ENCODE measurements around the gene FAM151A. TPM values are rescaled to one million over a fixed set of nuclear protein-coding genes. Genes with fewer than 3 reads are reported as not detected.

The FAM151A gene
- total RNA-seq, result not detected

DNA sequence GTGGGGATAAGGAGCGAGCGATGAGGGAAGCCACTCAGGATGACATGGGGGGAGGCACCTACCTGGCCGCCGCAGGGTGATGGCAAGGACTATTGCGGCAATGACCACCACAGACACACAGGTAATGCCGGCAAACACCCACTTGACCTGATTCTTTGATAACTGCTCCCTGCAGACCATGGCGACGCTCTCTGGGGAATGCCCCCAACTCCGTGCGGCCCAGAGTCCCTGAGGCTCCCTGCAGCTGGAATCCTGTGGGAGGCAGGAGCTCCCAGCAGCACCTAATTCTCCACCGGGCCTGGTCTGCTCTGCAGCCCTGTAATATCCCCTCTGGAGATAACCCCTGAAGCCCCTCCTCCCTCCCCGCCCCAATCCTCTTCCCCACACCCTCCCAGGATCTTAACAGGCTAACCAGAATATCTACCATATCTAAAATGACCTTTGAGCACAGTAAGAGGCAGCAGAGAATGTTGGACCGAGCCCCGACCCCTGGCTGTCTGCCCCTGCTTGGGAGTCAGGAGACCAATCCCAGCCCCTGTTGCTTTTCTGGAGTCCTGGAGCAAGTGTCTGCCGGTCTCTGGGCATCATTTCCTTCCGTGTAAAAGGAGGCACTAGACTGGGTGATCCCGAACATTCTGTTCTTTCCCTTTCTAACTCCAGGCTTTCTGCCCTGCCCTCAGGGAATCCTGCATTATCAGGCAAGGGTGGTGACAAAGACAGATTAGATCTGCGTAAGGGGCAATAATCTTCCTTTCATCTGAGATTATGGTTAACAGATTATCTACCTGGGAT lies at the start of gene FAM151A:
Gene FAM151A, minus strand, starts transcription at position 310 of the 792 bp plus-strand sequence. Its CDS starts 130 bp downstream, at position 180.
- DNase-seq (no peak), ATAC-seq (no peak)
- Mint-ChIP-seq H3K27me3 (peaks cover 6% of the 10 kb centered on the region), H3K36me3 (no peaks in the 10 kb centered on the region), H3K9me3 (ENCODE audit: low read depth) (no peaks in the 10 kb centered on the region), H3K27ac (no peak within 1 kb of the TSS), H3K4me1 (no peaks in the 10 kb centered on the region), H3K4me3 (no peak within 1 kb of the TSS)
- CTCF ChIA-PET, result no interaction called here

DNA sequence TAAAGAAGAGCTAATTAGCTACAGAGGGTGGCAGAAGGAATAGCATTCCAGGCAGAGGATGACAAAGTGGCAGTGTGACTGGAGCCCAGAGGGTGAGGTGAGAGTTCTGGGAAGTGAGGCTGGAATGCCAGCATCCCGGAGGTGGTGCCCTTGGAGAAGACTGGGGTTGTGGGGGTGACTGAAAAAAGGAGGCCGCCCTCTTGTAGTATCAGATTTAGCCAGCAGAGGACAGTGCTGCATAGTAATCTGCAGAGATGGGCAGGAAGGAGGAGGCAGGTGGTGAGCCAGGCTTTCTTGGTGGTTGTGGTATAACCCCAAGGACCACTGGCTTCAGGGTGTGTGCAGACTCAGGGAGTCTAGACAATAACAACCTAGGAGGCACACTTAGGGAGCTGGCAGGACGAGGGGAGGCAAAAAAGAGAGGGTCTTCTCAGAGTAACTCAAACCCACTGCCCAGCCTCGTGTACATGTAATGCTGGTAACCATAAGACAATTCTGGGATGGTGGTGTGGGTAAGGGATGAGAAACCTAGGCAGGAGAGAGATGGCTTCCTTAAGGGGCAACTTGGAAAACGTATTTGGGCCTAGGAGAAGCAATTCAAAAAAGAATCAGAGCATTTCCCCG lies 48.8 kb upstream of the FAM151A start:
- CTCF ChIA-PET, result interaction anchor here (0.8 to 4.1 kb wide), 19 partner anchors 9 to 350 kb away, joined by 3 to 37 read pairs (median 4); partner anchors contain the start of gene TTC22
- H3K9me3 Mint-ChIP-seq (ENCODE audit: low read depth), result no peaks in the 10 kb centered on the region

DNA sequence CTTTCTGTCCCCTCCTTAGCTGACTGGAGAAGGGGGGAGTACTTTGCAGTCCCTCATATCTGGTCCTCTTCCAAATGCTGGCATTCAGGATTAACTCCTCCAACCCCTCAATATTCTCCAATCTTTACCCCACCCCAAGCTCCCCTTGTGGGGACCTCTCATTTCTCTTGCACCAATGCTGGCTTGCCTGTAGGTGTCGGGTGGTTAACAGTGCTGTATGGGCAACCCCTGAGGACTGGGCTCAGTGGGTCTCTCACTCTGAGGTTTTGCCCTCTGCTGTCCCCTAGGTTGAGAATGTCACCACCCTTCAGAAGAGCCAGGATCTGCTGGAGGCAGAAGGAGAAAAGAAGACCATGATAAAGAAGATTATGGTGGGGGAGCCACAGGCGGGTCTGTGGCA lies 45.2 kb upstream of the FAM151A start:
- peaks cover 14% of the 10 kb centered on the region for H3K4me1 Mint-ChIP-seq
- CTCF ChIA-PET, result interaction anchor here (0.6 to 1.6 kb wide), 4 partner anchors 10 to 238 kb away, joined by 3 to 7 read pairs (median 5); partner anchors contain the start of gene TTC22

More for the DNA sequence above, 48.8 kb upstream of the FAM151A start:
- DNase-seq (peak; percentile 90), ATAC-seq (peak; percentile 94)
- Mint-ChIP-seq H3K27ac (peak overlapping the region; percentile 73), H3K4me1 (peaks cover 14% of the 10 kb centered on the region), H3K36me3 (no peaks in the 10 kb centered on the region), H3K27me3 (peaks cover 29% of the 10 kb centered on the region), H3K4me3 (peak overlapping the region; percentile 5)

DNA sequence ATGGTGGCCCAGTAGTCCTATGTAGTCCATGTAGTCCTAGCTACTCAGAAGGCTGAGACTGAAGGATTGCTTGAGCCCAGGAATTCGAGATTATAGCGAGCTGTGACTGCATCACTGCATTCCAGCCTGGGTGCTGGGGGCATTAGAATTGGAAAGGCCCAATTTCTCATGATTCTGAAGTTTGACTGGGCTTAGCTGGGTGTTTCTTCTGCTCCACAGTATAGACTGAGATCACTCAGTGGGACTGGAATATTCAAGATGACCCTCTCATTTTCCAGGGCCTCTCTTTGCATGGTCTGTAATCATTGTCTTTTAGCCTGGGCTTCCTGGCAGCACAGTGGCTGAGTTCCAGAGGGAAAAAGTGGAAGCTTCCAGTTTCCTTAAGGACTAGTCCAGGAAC lies 44.5 kb upstream of the FAM151A start:
- Mint-ChIP-seq H3K27me3 (peaks cover 19% of the 10 kb centered on the region), H3K4me1 (peaks cover 11% of the 10 kb centered on the region), H3K9me3 (ENCODE audit: low read depth) (no peaks in the 10 kb centered on the region), H3K36me3 (no peaks in the 10 kb centered on the region), H3K4me3 (no peak overlapping the region), H3K27ac (no peak overlapping the region)
- ATAC-seq (no peak), DNase-seq (no peak)
- CTCF ChIA-PET, result interaction anchor here (0.9 to 1.6 kb wide), 3 partner anchors 10 to 277 kb away, joined by 3 to 7 read pairs (median 6); no protein-coding TSS in a partner anchor

More for the DNA sequence above, 45.2 kb upstream of the FAM151A start:
- Mint-ChIP-seq H3K27ac (no peak overlapping the region), H3K4me3 (no peak overlapping the region), H3K36me3 (no peaks in the 10 kb centered on the region), H3K9me3 (ENCODE audit: low read depth) (no peaks in the 10 kb centered on the region), H3K27me3 (peaks cover 23% of the 10 kb centered on the region)
- DNase-seq (no peak), ATAC-seq (no peak)

DNA sequence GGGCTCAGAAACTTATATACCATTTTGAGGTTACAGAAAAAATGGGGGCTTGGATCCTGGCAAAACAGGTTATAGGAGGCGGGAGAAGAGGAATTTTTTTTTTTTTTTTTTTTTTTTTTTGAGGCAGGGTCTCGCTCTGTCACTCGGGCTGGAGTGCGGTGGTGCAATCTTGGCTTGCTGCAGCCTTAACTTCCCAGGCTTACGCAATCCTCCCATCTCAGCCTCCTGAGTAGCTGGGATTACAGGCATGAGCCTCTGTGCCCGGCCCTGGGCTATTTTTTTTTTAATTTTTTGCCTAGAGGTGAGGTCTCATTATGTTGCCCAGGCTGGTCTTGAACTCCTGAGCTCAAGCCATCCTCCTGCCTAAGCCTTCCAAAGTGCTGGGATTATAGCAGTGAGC lies 43.0 kb upstream of the FAM151A start:
- H3K4me3 Mint-ChIP-seq, result no peak overlapping the region
- no peaks in the 10 kb centered on the region for H3K9me3 Mint-ChIP-seq (ENCODE audit: low read depth)
- H3K27ac Mint-ChIP-seq, result no peak overlapping the region
- no peak for ATAC-seq
- no peaks in the 10 kb centered on the region for H3K4me1 Mint-ChIP-seq
- H3K36me3 Mint-ChIP-seq, result no peaks in the 10 kb centered on the region
- peaks cover 17% of the 10 kb centered on the region for H3K27me3 Mint-ChIP-seq
- CTCF ChIA-PET, result interaction anchor here (1.2 kb wide), 1 partner anchor 141 kb away, joined by 3 read pairs; no protein-coding TSS in a partner anchor
- DNase-seq, result no peak

DNA sequence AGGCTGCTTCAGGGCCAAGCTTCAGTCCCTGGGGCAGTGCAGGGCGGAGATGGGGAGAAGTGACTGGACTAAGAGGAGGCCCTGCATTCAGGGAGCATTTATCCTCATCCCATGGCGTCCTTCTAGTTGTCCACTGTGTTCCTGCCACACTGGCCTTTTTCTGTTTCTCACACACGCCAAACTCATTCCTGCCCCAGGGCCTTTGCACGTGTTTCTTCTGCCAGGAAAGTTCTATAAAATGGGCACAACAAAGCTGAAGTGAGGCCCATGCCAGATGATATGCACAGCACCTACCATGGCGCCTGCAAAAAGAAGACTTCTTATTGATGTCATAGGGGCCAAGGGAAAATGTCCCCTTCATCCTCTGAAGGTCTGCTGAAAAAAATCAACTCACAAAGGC lies 42.5 kb upstream of the FAM151A start:
- DNase-seq, result no peak
- Mint-ChIP-seq H3K4me1 (no peaks in the 10 kb centered on the region), H3K9me3 (ENCODE audit: low read depth) (no peaks in the 10 kb centered on the region), H3K36me3 (no peaks in the 10 kb centered on the region), H3K27me3 (peaks cover 17% of the 10 kb centered on the region), H3K4me3 (no peak overlapping the region), H3K27ac (no peak overlapping the region)
- CTCF ChIA-PET, result interaction anchor here (1.4 kb wide), 1 partner anchor 279 kb away, joined by 5 read pairs; no protein-coding TSS in a partner anchor
- ATAC-seq, result no peak

DNA sequence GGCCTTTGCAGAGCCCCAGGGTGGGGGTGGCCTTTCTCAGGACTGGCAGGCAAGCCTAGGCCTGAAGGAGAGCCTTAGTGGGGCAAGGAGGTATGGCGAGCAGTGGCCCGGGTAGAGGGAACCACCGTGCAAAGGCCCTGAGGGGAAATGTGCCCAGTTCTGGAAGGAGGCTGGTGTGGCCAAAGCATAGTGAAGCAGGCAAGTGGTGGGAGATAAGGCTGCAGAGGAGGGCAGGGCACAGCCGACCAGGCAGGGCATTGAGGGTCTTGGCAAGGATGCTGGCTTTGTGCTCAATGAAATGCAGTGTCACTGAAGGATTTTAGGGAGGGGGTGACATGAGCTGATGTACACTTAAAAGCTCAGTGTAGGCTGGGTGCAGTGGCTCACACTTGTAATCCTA lies 41.0 kb upstream of the FAM151A start:
- ATAC-seq (no peak), DNase-seq (no peak)
- no peak overlapping the region for H3K4me3 Mint-ChIP-seq
- no peaks in the 10 kb centered on the region for H3K4me1 Mint-ChIP-seq
- CTCF ChIA-PET, result interaction anchor here (1.4 kb wide), 1 partner anchor 281 kb away, joined by 5 read pairs; no protein-coding TSS in a partner anchor
- H3K9me3 Mint-ChIP-seq (ENCODE audit: low read depth), result no peaks in the 10 kb centered on the region
- H3K27ac Mint-ChIP-seq, result no peak overlapping the region
- no peaks in the 10 kb centered on the region for H3K36me3 Mint-ChIP-seq
- peaks cover 17% of the 10 kb centered on the region for H3K27me3 Mint-ChIP-seq

DNA sequence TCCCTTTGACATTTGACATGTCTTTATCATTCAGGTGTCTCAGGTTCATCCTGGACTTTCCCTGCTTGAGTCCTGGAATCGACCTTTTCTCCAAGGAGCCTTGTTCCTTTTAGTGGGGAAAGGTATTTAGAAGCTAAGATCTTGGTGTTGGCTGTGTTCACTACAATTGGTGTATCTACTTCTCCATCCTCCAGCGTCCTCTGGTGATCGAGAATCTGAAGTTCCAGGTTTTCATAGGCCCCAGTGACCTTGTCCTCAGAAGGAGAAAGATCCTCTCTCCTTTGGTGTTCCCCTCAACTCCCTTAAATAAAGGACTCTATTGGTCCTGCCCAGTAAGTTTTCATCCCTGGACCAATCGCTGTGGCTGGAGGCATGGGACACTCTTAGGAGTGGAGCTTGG lies 40.4 kb upstream of the FAM151A start:
- Mint-ChIP-seq H3K27me3 (peaks cover 17% of the 10 kb centered on the region), H3K27ac (no peak overlapping the region), H3K4me3 (no peak overlapping the region), H3K9me3 (ENCODE audit: low read depth) (no peaks in the 10 kb centered on the region), H3K4me1 (no peaks in the 10 kb centered on the region), H3K36me3 (no peaks in the 10 kb centered on the region)
- CTCF ChIA-PET, result no interaction called here
- ATAC-seq (no peak), DNase-seq (no peak)

DNA sequence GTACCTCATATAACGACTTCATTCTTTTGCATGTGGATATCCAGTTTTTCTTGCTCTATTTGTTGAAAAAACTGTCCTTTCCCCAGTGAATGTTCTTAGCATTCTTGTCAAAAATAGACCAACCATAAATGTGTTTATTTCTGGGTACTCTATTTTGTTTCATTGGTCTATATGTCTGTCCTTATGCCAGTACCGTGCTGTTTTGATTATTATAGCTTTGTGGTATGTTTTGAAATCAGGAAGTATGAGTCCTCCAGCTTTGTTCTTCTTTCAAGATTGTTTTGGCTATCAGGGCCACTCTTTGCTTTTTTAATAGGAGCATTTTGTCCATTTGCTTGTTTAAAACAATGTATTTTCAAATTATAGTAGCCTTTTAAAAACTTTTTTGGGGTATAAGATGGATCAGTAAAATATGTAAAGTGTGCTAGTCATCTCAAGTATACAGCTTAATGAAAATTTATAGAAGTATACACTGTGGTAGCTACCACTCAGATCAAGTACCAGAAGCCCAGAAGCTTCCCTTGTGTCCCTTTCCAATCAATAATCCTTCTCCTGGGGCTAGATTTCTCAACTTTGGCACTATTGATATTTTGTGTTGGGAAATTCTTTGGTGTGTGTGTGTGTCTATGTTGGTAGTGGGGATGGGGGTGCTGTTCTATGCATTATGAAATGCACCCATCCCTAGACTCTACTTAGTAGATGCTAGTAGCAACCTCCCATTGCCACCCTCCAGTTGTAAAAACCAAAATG lies 35.0 kb upstream of the FAM151A start:
- no peak for DNase-seq
- H3K9me3 Mint-ChIP-seq (ENCODE audit: low read depth), result no peaks in the 10 kb centered on the region
- H3K27me3 Mint-ChIP-seq, result peaks cover 7% of the 10 kb centered on the region
- no peaks in the 10 kb centered on the region for H3K36me3 Mint-ChIP-seq
- no peak for ATAC-seq
- no peaks in the 10 kb centered on the region for H3K4me1 Mint-ChIP-seq
- CTCF ChIA-PET, result interaction anchor here (1.6 to 1.8 kb wide), 2 partner anchors 9 to 363 kb away, joined by 4 to 6 read pairs; no protein-coding TSS in a partner anchor
- no peak overlapping the region for H3K4me3 Mint-ChIP-seq
- H3K27ac Mint-ChIP-seq, result no peak overlapping the region

DNA sequence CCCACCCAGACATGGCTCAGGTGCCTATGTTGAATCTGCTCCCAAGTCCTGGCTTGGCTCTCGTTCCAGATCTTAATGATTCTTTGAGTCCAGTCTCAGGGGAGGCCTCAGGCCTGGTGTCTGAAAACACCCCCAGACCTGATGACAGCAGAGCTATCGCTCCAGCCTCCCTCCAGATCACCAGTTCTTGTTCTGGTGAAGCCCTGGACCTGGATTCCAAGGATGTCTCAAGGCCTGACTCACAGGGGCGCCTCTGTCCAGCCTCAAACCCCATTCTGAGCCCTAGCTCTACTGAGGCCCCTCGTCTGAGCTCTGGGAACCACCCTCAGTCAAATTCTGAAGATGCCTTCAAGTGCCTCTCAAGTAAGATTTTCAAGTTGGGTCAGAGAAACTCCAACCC lies 29.7 kb upstream of the FAM151A start:
- Mint-ChIP-seq H3K9me3 (ENCODE audit: low read depth) (no peaks in the 10 kb centered on the region), H3K36me3 (no peaks in the 10 kb centered on the region), H3K27ac (no peak overlapping the region), H3K4me1 (no peaks in the 10 kb centered on the region), H3K27me3 (peaks cover 23% of the 10 kb centered on the region), H3K4me3 (no peak overlapping the region)
- DNase-seq (no peak), ATAC-seq (no peak)
- CTCF ChIA-PET, result interaction anchor here (1.2 kb wide), 1 partner anchor 292 kb away, joined by 4 read pairs; no protein-coding TSS in a partner anchor

DNA sequence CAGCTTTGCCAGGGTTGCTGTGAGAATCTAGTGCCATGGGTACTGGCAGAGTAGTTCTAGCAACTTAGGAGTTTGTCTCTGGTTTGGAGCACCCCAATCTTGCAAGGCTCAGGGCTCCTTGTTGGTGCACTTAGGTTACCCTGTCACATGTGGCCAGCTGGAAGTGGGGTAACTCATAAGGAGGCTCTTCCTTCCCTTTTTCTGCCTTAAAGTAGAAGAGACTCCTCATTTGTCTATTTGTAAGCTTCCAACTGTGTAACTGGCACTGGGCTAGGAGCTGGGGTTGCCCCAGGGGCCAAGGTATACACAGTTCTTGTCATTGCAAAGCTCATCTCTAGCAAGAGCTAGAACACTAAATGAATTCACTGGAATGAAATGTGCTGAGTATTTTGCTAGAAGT lies 28.8 kb upstream of the FAM151A start:
- CTCF ChIA-PET, result no interaction called here
- Mint-ChIP-seq H3K4me1 (no peaks in the 10 kb centered on the region), H3K4me3 (no peak overlapping the region), H3K9me3 (ENCODE audit: low read depth) (no peaks in the 10 kb centered on the region), H3K27ac (no peak overlapping the region), H3K36me3 (no peaks in the 10 kb centered on the region), H3K27me3 (peaks cover 21% of the 10 kb centered on the region)
- DNase-seq (no peak), ATAC-seq (no peak)

DNA sequence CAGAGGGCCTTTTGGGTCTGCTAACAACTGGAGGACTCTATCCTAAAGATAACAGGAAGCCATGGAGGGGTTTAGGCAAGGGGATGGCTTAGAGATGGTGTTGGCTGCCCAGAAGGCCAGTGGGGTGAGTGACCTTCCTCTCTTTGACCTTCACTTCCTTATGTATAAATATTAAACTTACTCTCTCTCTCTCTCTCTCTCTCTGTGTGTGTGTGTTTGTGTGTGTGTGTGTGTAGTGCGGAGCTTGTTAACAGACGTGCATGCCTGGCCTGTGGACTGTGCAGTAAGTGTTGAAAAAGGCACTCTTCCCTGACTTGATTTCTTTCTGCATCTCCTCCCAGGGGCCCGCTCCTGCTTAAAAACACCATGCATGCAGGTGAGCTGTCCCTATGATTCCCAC lies 28.3 kb upstream of the FAM151A start:
- H3K27me3 Mint-ChIP-seq, result peaks cover 23% of the 10 kb centered on the region
- ATAC-seq, result no peak
- H3K4me1 Mint-ChIP-seq, result no peaks in the 10 kb centered on the region
- no peaks in the 10 kb centered on the region for H3K9me3 Mint-ChIP-seq (ENCODE audit: low read depth)
- no peak overlapping the region for H3K27ac Mint-ChIP-seq
- H3K4me3 Mint-ChIP-seq, result no peak overlapping the region
- H3K36me3 Mint-ChIP-seq, result no peaks in the 10 kb centered on the region
- CTCF ChIA-PET, result no interaction called here
- DNase-seq, result no peak

DNA sequence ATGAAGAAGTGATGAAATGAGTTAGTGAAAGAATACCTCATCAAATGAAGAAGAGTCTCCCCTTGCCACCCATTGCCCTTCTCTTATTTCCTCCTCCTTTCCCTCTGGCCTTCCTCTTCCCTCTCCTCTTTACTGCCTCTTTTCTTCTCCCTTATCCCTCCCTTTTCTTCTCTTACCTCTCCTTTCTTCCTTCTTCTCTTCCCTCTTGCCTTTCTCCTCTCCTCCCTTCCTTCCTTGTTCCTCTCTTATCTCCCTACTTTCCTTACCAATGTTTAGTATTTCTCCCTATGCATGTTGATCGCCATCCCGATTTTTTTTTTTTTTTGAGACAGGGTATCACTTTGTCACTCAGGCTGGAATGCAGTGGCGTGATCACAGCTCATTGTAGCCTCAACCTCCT lies 27.1 kb upstream of the FAM151A start:
- H3K36me3 Mint-ChIP-seq, result no peaks in the 10 kb centered on the region
- CTCF ChIA-PET, result no interaction called here
- no peak overlapping the region for H3K4me3 Mint-ChIP-seq
- no peaks in the 10 kb centered on the region for H3K4me1 Mint-ChIP-seq
- H3K27ac Mint-ChIP-seq, result no peak overlapping the region
- no peak for ATAC-seq
- H3K9me3 Mint-ChIP-seq (ENCODE audit: low read depth), result no peaks in the 10 kb centered on the region
- H3K27me3 Mint-ChIP-seq, result peaks cover 23% of the 10 kb centered on the region
- DNase-seq, result no peak
